ENCODE results near the gene LAMC3.

Gene LAMC3

GRCh38 chr9:131140112-131140511 lies 131.1 kb downstream of the LAMC3 start:
- no peak for TF ChIP-seq CTCF (IDR thresholded peaks at IDR 0.05; ENCODE audit: control extremely low read depth, extremely low read depth, low read depth, missing control alignments)
- ChIA-PET CTCF (interaction anchor here (0.9 to 1.3 kb wide), 2 partner anchors 9 to 38 kb away, joined by 3 read pairs; no protein-coding TSS in a partner anchor), POLR2A (no interaction called here)
- no peak for DNase-seq (ENCODE audit: extremely low spot score)

- no peak for TF ChIP-seq CTCF (IDR thresholded peaks at IDR 0.05; ENCODE audit: control extremely low read depth, extremely low read depth, low read depth, missing control alignments)
- ChIA-PET CTCF (interaction anchor here (1.3 kb wide), 1 partner anchor 37 kb away, joined by 3 read pairs; no protein-coding TSS in a partner anchor), POLR2A (no interaction called here)
- no peak for DNase-seq (ENCODE audit: extremely low spot score)
Measured at GRCh38 chr9:131140550-131140949, 131.6 kb downstream of the LAMC3 start.

GRCh38 chr9:131142160-131142559 lies 133.2 kb downstream of the LAMC3 start:
- CTCF ChIA-PET, result no interaction called here
- TF ChIP-seq CTCF (IDR thresholded peaks at IDR 0.05; ENCODE audit: control extremely low read depth, extremely low read depth, low read depth, missing control alignments), result no peak

More at GRCh38 chr9:131142160-131142559, 133.2 kb downstream of the LAMC3 start:
- POLR2A ChIA-PET, result no interaction called here
- DNase-seq (ENCODE audit: extremely low spot score), result no peak
